Ovary (tissue), 3 donors: ENCODE results near the gene SLC27A6.

Experiments
- CTCF ChIP-seq, 3 donors: fragments of 450-650 bp in 2 of 3; fragments of 200-600 bp in 1 of 3; IDR thresholded peaks; one replicate each; pipeline versions ENCODE4 v1.5.1 to v1.8.0; 2016 to 2022; ENCODE audit warnings: antibody characterized with exemption in 3 of 3, mild to moderate bottlenecking in 1 of 3
- EP300 ChIP-seq: sonication (generic); formaldehyde crosslinking; IDR thresholded peaks from one replicate; pipeline ENCODE4 v1.6.1; 2017; ENCODE audit warnings: antibody characterized with exemption
- POLR2A ChIP-seq: fragments of 450-650 bp; IDR thresholded peaks from one replicate; pipeline ENCODE4 v1.6.1; 2017; ENCODE audit warnings: antibody characterized with exemption, mild to moderate bottlenecking, moderate library complexity
- donor health status: DM: no; HTN: no; CAD: no.

- TF ChIP-seq CTCF (IDR thresholded peaks at IDR 0.05) (no peak), EP300 (no peak), POLR2A (no peak)
These were observed 100.4 kb downstream of the SLC27A6 start for GRCh38 chr5:129065721-129066120.
